Caki2 (cell line): ENCODE measurements around the gene SPTB. TPM values are rescaled to one million over a fixed set of nuclear protein-coding genes. Genes with fewer than 3 reads are reported as not detected.

Experiments
- DNase-seq: peaks from one replicate; pipeline ENCODE4 v3.0.0-alpha.2; 2015; ENCODE audit warnings: low read depth
- in situ Hi-C: cut with HindIII; loops from 2 replicates; pipeline ENCODE4 v1.10.0; 2016; ENCODE audit warnings: low sequenced_read_pairs, low pct_unique_long_range_greater_than_20kb, mixed read lengths
- total RNA-seq: library from RNA; depleted of rRNA; stranded (reverse); fragments of >200 nt; shearing (Covaris generic); gene quantifications from 2 replicates; pipeline ENCODE4 v1.2.3, GENCODE V29; 2014; ENCODE audit warnings: low replicate concordance

The SPTB gene
- total RNA-seq, 1 experiment from 2014 or later = 0.17 TPM

DNA sequence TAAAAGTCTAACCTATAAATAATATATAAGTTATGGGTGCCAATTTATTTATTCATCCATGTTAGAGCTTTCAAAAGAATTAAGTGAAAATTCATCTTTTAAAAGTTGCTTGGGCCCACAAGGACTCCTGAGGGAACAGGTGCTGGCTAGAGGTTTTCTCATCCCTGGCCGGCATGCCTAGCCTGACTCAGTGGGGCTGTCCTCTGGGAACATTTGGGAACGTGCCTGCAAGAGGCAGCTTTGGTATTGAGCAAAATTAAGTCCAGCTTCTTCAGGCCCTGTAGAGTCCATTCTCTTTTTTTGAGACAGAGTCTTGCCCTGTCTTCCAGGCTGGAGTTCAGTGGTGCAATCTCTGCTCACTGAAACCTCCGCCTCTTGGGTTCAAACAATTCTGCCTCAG is 44.7 kb downstream of the SPTB start:
- in situ Hi-C loops = no loop called here
- DNase-seq = no peak

- in situ Hi-C loops = no loop called here
These were observed 48.3 kb downstream of the SPTB start for GRCh38 chr14:64831419-64831818.

GRCh38 chr14:64830961-64831360 is 48.7 kb downstream of the SPTB start:
- no peak for DNase-seq
- in situ Hi-C loops = no loop called here

More at GRCh38 chr14:64831419-64831818, 48.3 kb downstream of the SPTB start:
- DNase-seq = no peak

DNA sequence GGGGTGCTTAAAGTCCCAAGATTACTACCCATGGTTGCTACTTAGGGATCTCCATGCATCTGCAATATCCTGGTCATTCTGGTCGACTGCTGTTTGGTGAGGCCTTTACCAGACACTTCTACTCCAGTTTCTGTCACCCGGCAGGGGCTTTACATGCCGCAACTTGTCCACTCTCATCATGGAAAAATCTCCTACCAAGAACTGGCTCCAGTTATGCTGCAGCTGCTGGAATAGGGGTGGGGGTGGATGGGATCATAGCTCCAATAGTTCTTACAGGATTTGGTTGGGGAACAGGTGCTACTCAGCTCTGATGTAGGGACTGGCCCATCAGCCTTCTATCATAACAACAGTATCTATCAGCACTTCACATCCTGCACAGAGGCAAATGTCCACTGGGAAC is 51.6 kb downstream of the SPTB start:
- DNase-seq = no peak
- in situ Hi-C loops = no loop called here

GRCh38 chr14:64826845-64827244 is 52.9 kb downstream of the SPTB start:
- in situ Hi-C loops = no loop called here
- no peak for DNase-seq

DNA sequence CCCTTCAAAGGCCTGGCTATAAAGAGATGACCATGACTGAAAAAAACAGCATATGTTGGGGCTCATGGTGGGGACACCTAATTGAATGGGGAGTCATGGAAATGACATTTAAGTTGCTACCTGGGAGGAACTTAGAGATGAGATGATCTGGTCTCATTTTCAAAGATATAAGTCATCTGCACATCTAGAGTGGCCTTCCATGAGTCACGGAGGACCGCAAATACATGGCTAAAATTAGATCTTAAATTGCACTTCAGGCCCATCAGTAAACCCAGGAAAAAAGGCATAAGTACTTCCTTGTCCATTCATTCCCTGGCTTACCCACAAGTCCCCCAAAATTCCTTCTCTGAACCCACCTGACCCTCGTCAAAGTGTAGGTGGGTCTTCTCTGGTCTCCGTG is 53.4 kb downstream of the SPTB start:
- DNase-seq = no peak
- in situ Hi-C loops = no loop called here

DNA sequence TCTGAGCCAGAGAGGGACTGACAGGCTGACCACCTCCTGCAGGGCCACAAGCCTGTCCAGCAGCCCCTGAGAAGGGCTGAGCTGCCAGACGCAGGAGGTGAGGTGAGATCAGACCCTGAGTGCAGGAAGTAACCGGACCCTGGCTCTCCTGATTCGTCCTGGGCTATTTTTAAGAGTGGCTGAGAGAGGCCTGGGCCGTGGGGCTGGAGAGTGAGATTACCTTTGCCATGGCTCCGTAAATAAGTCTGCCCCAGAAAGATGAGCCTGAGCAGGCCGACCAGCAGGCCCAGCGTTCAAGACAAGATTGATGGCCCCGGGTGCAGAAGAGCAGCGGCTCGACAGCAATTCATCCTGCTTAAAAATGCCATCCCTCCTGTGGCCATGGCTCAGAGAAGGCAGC is 54.2 kb downstream of the SPTB start:
- DNase-seq = no peak
- in situ Hi-C loops = no loop called here

DNA sequence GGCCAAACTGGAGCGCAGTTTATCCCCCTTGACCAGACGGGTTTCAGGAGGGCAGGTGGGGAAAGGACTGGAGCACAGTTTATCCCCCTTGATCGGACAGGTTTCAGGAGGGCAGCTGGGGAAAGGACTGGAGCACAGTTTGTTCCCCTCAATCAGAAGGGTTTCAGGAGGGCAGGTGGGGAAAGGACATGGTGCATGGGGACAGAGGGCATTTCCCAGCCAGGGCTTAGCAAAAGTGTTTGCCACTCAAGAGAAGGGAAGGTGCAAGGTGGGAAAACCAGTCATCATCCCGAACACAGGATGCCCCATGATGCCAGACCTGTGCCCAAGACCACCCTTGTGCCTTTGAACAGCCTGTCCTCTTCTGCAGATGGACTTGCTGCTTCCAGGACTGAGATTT is 54.7 kb downstream of the SPTB start:
- DNase-seq = no peak
- in situ Hi-C loops = no loop called here

- no peak for DNase-seq
- in situ Hi-C loops = no loop called here
These were observed 55.2 kb downstream of the SPTB start for GRCh38 chr14:64824471-64824870.

- DNase-seq = peak; percentile 49
- in situ Hi-C loops = no loop called here
These were observed 56.3 kb downstream of the SPTB start for GRCh38 chr14:64823305-64823861.

GRCh38 chr14:64821651-64822050 is 58.1 kb downstream of the SPTB start:
- DNase-seq = no peak
- in situ Hi-C loops = no loop called here

DNA sequence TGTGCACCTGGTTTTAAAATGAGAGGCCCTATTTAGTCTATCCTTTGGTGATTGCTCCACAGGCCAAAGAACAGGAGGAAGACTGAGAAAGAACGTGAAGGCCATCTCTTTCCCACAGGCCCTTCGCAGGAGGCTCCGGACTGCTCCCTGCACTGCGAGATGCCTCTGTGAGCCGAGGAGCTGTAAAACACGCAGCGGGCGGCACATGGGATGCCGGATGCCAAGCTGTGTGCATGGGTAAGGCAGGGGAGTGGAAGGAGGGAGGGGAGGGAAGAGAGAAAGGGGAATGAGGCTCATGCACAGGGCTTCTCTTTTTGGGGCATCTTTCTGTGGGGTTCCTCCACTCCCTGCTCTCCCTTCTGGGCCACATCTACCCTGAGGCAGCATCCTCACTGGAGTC is 61.6 kb downstream of the SPTB start:
- no peak for DNase-seq
- in situ Hi-C loops = no loop called here

DNA sequence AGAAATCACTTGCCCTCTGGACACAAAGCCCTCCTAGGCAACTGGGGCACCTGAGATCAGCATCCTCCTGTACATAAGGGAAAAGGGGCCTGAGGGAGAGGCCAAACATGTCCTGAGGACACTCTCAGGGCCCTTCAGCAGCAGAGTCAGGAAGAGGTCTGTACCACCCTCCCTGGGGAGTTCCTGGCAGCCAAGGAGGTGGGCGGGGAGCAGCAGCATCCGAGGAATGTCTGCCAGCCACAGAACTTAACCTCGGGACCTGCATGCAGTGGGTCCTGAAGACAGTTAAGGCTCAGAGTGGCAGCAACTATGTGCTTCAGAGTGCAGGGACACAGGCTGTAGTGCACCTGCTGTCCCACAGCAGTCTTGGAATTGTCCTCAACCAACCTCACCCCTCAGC is 62.1 kb downstream of the SPTB start:
- no peak for DNase-seq
- in situ Hi-C loops = no loop called here

DNA sequence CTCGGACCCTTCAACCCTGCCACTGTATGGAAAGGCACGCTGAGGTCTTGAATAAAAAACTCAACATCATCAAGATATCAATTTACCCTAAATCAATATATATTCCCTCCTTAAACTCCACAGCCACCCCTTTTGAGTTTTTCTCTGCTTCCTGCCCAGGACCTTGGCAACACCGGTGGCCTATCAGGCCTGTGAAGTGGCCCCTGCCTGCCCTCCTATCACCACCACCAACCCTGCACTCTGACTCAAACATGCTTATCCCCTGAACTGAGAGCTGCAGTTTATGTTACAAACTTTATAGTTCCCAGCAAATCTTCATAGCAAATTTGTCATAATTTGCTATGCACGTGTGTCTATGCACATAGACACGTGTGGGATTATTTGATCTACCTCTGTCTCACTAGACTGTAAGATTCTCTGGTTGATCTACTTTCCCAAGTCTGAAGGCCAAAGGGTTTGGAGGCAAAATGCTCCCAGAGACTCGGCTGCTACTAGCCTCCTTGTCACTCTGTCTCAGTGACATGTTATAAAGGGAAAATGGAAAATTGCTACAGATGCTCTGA is 63.4 kb downstream of the SPTB start:
- in situ Hi-C loops = no loop called here
- no peak for DNase-seq

GRCh38 chr14:64815257-64815656 is 64.5 kb downstream of the SPTB start:
- DNase-seq = no peak
- in situ Hi-C loops = no loop called here

- in situ Hi-C loops = no loop called here
- DNase-seq = no peak
These were observed 67.3 kb downstream of the SPTB start for GRCh38 chr14:64812412-64812811.

GRCh38 chr14:64811676-64812075 is 68.0 kb downstream of the SPTB start:
- no peak for DNase-seq
- in situ Hi-C loops = no loop called here

DNA sequence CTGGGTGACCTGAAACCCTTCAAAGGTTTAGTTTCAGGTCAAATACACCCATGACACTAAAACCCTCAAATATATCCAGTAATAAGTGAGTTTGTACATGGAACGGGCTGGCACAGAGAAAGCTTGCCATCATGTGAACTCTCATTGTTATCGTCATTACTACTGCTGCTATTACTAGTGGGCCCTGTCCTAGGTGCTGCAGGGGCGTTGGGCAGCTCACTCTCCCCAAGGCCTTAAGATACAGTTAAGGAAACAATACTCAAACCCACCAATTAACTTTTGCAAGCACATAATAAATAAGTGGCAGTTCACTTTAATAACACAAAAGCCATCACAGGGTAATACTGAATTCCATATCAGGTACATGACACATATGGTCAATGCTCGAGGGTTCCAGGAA is 71.3 kb downstream of the SPTB start:
- in situ Hi-C loops = no loop called here
- no peak for DNase-seq

GRCh38 chr14:64807551-64807950 is 72.2 kb downstream of the SPTB start:
- in situ Hi-C loops = no loop called here
- DNase-seq = no peak

- in situ Hi-C loops = no loop called here
- no peak for DNase-seq
These were observed 72.7 kb downstream of the SPTB start for GRCh38 chr14:64806862-64807495.
